Measurements from ENCODE around the gene FAR2.

DNA sequence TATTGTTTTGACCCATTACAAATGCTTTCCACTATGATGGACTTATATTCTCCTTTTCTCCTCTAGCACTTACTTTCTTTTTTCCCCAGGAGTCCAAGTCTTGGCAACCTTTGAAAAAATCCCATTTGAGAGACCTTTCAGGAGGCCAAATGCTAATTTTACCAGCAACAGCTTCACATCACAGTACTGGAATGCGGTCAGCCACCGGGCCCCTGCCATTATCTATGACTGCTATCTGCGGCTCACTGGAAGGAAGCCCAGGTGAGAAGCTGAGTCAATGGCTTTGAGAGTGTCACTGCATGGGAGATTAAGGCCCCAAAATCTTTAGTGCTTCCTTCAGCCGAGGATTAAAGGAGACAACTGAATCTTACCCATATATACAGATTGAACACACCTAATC is 167.7 kb downstream of the FAR2 start:
- no peak for TF ChIP-seq GATA3 (IDR thresholded peaks at IDR 0.05; ENCODE audit: low read depth, low read length)
- no peak for TF ChIP-seq GATA2 (IDR thresholded peaks at IDR 0.05; ENCODE audit: low read depth, low read length)
